Retinal pigment epithelial cell (primary cell): ENCODE results near the gene ILRUN.

Experiments
- DNase-seq: peaks from one replicate; pipeline ENCODE4 v3.0.0-alpha.2; 2010; ENCODE audit warnings: low read depth
- H3K4me3 ChIP-seq: 2 replicates; pipeline ENCODE4 v1.5.1; 2011; ENCODE audit warnings: mild to moderate bottlenecking, low read length, control low read depth, moderate library complexity
- TF ChIP-seq, protein P1 (sequence below): conservative IDR thresholded peaks from 2 replicates; pipeline ENCODE4 v1.5.1; 2011; ENCODE audit warnings: low read depth, low read length, control low read depth, inconsistent platforms

Gene ILRUN

GRCh38 chr6:34696189-34696738 lies 303 bp downstream of the ILRUN start:
- peak overlapping the region; percentile 95 for H3K4me3 ChIP-seq
- TF ChIP-seq, protein P1, sequence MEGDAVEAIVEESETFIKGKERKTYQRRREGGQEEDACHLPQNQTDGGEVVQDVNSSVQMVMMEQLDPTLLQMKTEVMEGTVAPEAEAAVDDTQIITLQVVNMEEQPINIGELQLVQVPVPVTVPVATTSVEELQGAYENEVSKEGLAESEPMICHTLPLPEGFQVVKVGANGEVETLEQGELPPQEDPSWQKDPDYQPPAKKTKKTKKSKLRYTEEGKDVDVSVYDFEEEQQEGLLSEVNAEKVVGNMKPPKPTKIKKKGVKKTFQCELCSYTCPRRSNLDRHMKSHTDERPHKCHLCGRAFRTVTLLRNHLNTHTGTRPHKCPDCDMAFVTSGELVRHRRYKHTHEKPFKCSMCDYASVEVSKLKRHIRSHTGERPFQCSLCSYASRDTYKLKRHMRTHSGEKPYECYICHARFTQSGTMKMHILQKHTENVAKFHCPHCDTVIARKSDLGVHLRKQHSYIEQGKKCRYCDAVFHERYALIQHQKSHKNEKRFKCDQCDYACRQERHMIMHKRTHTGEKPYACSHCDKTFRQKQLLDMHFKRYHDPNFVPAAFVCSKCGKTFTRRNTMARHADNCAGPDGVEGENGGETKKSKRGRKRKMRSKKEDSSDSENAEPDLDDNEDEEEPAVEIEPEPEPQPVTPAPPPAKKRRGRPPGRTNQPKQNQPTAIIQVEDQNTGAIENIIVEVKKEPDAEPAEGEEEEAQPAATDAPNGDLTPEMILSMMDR, result no peak
- no peak for DNase-seq

DNA sequence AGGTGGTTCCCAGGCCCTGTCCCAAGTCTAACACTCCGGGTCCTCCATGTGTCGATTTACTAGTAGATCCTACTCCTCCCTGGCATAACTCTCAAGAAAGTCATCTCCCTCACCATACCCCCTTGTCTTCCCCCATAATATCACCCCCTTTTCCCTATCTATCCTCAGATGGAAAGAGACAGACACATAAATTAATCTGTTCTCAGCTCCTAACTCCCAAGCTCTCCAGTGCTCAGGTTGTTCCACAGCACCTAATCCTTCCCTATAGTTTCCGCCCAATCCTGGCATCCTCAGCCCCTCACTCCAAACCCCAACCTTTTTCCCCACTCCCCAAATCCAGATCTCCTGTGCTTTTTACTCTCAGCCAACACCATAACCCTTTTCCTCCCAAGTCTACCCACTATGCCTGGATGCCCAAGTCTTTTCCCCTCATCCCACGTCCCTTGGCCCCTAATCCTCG lies 808 bp downstream of the ILRUN start:
- DNase-seq, result no peak
- H3K4me3 ChIP-seq, result peak overlapping the region; percentile 95
- TF ChIP-seq, protein P1, result no peak

DNA sequence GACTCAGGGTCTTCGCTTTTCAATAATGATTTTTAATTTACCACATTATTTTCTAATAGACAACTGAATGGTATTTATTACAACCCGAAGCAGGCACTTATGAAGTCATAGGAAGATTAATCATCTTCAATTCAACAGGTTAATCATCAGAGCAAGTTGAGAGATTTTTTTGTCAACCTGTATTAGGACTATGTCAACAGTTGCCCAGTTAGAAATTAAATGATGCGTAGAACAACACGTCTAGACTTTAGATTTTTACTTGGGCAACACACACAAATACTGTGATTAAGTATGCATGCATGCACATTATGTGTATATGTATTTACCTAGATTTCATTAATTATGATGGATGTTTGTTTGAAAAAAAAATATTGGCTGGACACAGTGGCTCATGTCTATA lies 4.3 kb downstream of the ILRUN start:
- DNase-seq, result no peak
- H3K4me3 ChIP-seq, result no peak overlapping the region
- TF ChIP-seq, protein P1, result no peak

GRCh38 chr6:34689742-34690141 lies 6.8 kb downstream of the ILRUN start:
- no peak overlapping the region for H3K4me3 ChIP-seq
- TF ChIP-seq, protein P1, result no peak
- no peak for DNase-seq

DNA sequence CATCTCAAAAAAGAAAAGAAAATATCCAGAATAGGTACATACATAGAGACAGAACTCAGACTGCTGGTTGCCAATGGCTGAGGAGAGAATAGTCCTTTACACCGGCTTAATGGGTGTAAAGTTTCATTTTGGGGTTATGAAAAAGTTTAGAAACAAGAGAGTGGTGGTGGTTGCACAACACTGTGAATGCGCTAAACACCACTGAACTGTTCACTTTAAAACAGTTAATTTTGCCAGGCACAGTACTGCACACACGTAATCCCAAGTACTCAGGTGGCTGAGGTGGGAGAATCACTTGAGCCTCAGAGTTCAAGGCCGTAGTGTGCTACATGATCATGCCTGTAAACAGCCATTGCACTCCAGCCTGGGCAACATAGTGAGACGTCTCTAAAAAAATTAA lies 7.6 kb downstream of the ILRUN start:
- no peak overlapping the region for H3K4me3 ChIP-seq
- TF ChIP-seq, protein P1, result no peak
- no peak for DNase-seq

DNA sequence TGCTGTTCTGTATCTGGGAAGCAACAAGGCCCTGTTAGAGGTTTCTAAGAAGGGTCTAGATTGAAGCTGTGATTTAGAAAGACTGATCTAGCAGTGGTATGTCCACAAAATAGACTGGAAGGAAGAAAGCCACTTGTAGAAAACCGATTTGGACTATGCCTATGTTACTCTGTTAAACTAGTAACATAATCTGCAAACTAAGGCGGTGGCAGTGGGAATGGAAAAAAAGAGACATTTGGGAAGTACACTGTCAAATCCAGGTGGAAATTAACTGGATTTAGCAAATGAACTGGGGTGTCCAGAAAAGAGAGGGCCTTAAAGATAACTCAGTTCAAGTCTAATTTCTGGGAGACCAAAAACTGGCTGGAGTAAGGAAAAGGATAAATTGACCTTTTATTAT lies 11.6 kb downstream of the ILRUN start:
- TF ChIP-seq, protein P1, result no peak
- H3K4me3 ChIP-seq, result no peak overlapping the region
- DNase-seq, result no peak

GRCh38 chr6:34684364-34684763 lies 12.2 kb downstream of the ILRUN start:
- DNase-seq, result no peak
- H3K4me3 ChIP-seq, result no peak overlapping the region
- TF ChIP-seq, protein P1, result no peak
